Measurements from ENCODE around the gene TEDC2. TPM values are rescaled to one million over a fixed set of nuclear protein-coding genes. Genes with fewer than 3 reads are reported as not detected.

Gene TEDC2
- total RNA-seq, 1 experiment from 2014 or later: 45.4 TPM

- no peak overlapping the region for H3K23ac ChIP-seq (ENCODE audit: insufficient read length, low read depth, low read length)
- no peaks in the 10 kb centered on the region for H3K9me3 ChIP-seq (ENCODE audit: control insufficient read depth, low read depth, low read length)
- no peak overlapping the region for H3K18ac ChIP-seq (ENCODE audit: insufficient read length, low read depth, low read length)
- H4K5ac ChIP-seq (ENCODE audit: insufficient read length, low read depth, low read length): no peak overlapping the region
- H4K91ac ChIP-seq (ENCODE audit: insufficient read length, low read depth, low read length): no peak overlapping the region
- H4K20me1 ChIP-seq (ENCODE audit: control insufficient read depth, insufficient read depth, insufficient read length): no peaks in the 10 kb centered on the region
- H3K36me3 Mint-ChIP-seq (ENCODE audit: insufficient read depth in 1 of 3, low read depth in 3 of 3): peaks cover 0 to 18% (median 4%) of the 10 kb centered on the region in 3 experiments; a peak in 4 of 7 replicates
- H3K9ac ChIP-seq (ENCODE audit: extremely low read depth, insufficient read length, low read length): no peak overlapping the region
- no peaks in the 10 kb centered on the region for H3K79me1 ChIP-seq (ENCODE audit: insufficient read depth, low read depth, low read length, poor library complexity, severe bottlenecking)
- H2BK12ac ChIP-seq (ENCODE audit: insufficient read length, low read depth, low read length): no peak overlapping the region
- H3K4me1 ChIP-seq (ENCODE audit: insufficient read depth, low read length): no peaks in the 10 kb centered on the region
- H2BK5ac ChIP-seq (ENCODE audit: insufficient read length, low read length): no peak overlapping the region
- no peak overlapping the region for H2BK15ac ChIP-seq (ENCODE audit: low read depth, low read length)
- no peak overlapping the region for H3K56ac ChIP-seq (ENCODE audit: insufficient read length, low read depth, low read length)
- H3K4me3 Mint-ChIP-seq: no peak overlapping the region
- H3K14ac ChIP-seq (ENCODE audit: insufficient read depth, low read length): no peak overlapping the region
- DNase-seq: no peak
- no peaks in the 10 kb centered on the region for H3K27me3 ChIP-seq (ENCODE audit: insufficient read depth, low read length)
- WGBS (ENCODE audit: extremely low coverage, insufficient read length, low lambda C conversion rate): no CpG with 5 or more reads among the region's 6 CpGs
- H2AK5ac ChIP-seq (ENCODE audit: insufficient read length, low read length): no peak overlapping the region
- H3K4ac ChIP-seq (ENCODE audit: low read depth, low read length): no peak overlapping the region
- no peaks in the 10 kb centered on the region for H3K23me2 ChIP-seq (ENCODE audit: insufficient read length, low read depth, low read length, poor library complexity, severe bottlenecking)
- H2AFZ ChIP-seq (ENCODE audit: low read length): no peak overlapping the region
- H4K8ac ChIP-seq (replicated peaks; ENCODE audit: insufficient read length, low read depth, low read length): no peak overlapping the region
- H3T11ph ChIP-seq (ENCODE audit: low read length): no peak overlapping the region
- no peak for TF ChIP-seq CTCF (conservative IDR thresholded peaks at IDR 0.05)
- H2BK20ac ChIP-seq (ENCODE audit: low read depth, low read length, poor library complexity, severe bottlenecking): no peak overlapping the region
- H3K27me3 Mint-ChIP-seq (ENCODE audit: low read depth): no peaks in the 10 kb centered on the region
- no peaks in the 10 kb centered on the region for H3K4me1 Mint-ChIP-seq
- no peak overlapping the region for H3K27ac ChIP-seq (ENCODE audit: insufficient read length, low read depth, low read length)
- no peak overlapping the region for H2BK120ac ChIP-seq (ENCODE audit: low read depth, low read length, poor library complexity, severe bottlenecking)
- no peak overlapping the region for H3K4me2 ChIP-seq (ENCODE audit: insufficient read depth, insufficient read length, low read length)
- H3K9me3 Mint-ChIP-seq: no peaks in the 10 kb centered on the region
- no peak overlapping the region; a peak in 1 of 7 replicates for H3K27ac Mint-ChIP-seq
- H3K79me2 ChIP-seq (ENCODE audit: insufficient read depth, low read length): no peaks in the 10 kb centered on the region
Measured at GRCh38 chr16:2493605-2494004, 33.7 kb downstream of the TEDC2 start.

All from H9 (cell line).